Type B pancreatic cell (in vitro differentiated cells): ENCODE results near the gene MAOB. TPM values are rescaled to one million over a fixed set of nuclear protein-coding genes. Genes with fewer than 3 reads are reported as not detected.
A peak's percentile ranks its signal among the peaks of the same experiment; 100 is the strongest.

Experiments
- DNase-seq: peaks from one replicate; pipeline ENCODE4 v3.0.0; 2021; ENCODE audit warnings: mixed read lengths; ENCODE audit not compliant: unreplicated experiment; ENCODE audit errors: extremely low spot score
- H3K27ac Mint-ChIP-seq: 2 replicates; pipeline ENCODE4 v1.8.0; 2021; ENCODE audit warnings: mild to moderate bottlenecking, mixed read lengths
- H3K27me3 Mint-ChIP-seq: 2 replicates; pipeline ENCODE4 v1.8.0; 2021; ENCODE audit warnings: mixed read lengths
- H3K36me3 Mint-ChIP-seq: 2 replicates; pipeline ENCODE4 v1.8.0; 2021; ENCODE audit warnings: mixed read lengths
- H3K4me1 Mint-ChIP-seq: one replicate; pipeline ENCODE4 v1.8.0; 2021; ENCODE audit warnings: mixed read lengths; ENCODE audit not compliant: unreplicated experiment
- H3K4me3 Mint-ChIP-seq: 2 replicates; pipeline ENCODE4 v1.8.0; 2021; ENCODE audit warnings: mild to moderate bottlenecking, mixed read lengths
- H3K9me3 Mint-ChIP-seq: 2 replicates; pipeline ENCODE4 v1.8.0; 2021; ENCODE audit warnings: mixed read lengths
- total RNA-seq: library from RNA; stranded (reverse); gene quantifications from 2 replicates; pipeline ENCODE4 v1.2.1, GENCODE V29; 2021; ENCODE audit warnings: low replicate concordance
- TF ChIP-seq, protein P1 (sequence below): fragments of 200-600 bp; sonication (generic); conservative IDR thresholded peaks from 2 replicates; pipeline ENCODE4 v1.5.0; 2021; ENCODE audit warnings: antibody characterized with exemption, mild to moderate bottlenecking

MAOB gene
- total RNA-seq, 1 donor from 2014 or later = 20.8 TPM

GRCh38 chrX:43758044-43758443, 124.2 kb downstream of the MAOB start:
- Mint-ChIP-seq H3K4me3 (no peak overlapping the region), H3K27me3 (no peaks in the 10 kb centered on the region), H3K27ac (no peak overlapping the region), H3K9me3 (no peaks in the 10 kb centered on the region), H3K36me3 (no peaks in the 10 kb centered on the region), H3K4me1 (no peaks in the 10 kb centered on the region)
- no peak for DNase-seq
- TF ChIP-seq, protein P1, sequence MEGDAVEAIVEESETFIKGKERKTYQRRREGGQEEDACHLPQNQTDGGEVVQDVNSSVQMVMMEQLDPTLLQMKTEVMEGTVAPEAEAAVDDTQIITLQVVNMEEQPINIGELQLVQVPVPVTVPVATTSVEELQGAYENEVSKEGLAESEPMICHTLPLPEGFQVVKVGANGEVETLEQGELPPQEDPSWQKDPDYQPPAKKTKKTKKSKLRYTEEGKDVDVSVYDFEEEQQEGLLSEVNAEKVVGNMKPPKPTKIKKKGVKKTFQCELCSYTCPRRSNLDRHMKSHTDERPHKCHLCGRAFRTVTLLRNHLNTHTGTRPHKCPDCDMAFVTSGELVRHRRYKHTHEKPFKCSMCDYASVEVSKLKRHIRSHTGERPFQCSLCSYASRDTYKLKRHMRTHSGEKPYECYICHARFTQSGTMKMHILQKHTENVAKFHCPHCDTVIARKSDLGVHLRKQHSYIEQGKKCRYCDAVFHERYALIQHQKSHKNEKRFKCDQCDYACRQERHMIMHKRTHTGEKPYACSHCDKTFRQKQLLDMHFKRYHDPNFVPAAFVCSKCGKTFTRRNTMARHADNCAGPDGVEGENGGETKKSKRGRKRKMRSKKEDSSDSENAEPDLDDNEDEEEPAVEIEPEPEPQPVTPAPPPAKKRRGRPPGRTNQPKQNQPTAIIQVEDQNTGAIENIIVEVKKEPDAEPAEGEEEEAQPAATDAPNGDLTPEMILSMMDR = no peak

- no peak for DNase-seq
- TF ChIP-seq, protein P1 = no peak
- Mint-ChIP-seq H3K27me3 (no peaks in the 10 kb centered on the region), H3K4me3 (no peak overlapping the region), H3K9me3 (no peaks in the 10 kb centered on the region), H3K36me3 (no peaks in the 10 kb centered on the region), H3K27ac (no peak overlapping the region), H3K4me1 (no peaks in the 10 kb centered on the region)
These were observed 126.2 kb downstream of the MAOB start for GRCh38 chrX:43756076-43756475.

DNA sequence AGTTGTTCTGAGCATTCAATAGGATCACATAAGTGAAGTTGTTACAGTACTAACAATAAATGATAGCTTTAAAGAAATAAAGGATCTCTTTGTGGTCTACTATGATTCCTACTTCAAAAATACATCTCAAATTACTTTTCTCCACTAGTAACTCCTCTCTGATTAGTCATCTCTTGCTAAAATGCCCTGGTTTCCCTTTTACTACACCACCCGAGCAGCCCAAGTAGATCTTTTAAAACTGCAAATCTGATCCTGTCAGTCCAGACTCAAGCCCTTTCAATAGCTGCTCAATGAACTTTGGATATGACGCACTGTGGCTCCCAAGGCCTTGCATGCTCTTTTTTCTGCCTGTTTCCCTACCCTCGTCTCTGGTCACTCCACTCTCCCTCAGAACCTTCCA, 128.6 kb downstream of the MAOB start:
- Mint-ChIP-seq H3K4me1 (no peaks in the 10 kb centered on the region), H3K9me3 (no peaks in the 10 kb centered on the region), H3K4me3 (no peak overlapping the region), H3K27ac (no peak overlapping the region), H3K27me3 (no peaks in the 10 kb centered on the region), H3K36me3 (no peaks in the 10 kb centered on the region)
- TF ChIP-seq, protein P1 = no peak
- DNase-seq = no peak

GRCh38 chrX:43750248-43750676, 132.0 kb downstream of the MAOB start:
- TF ChIP-seq, protein P1 = peak; percentile 76
- H3K4me3 Mint-ChIP-seq = no peak overlapping the region
- no peak for DNase-seq
- H3K27ac Mint-ChIP-seq = no peak overlapping the region
- H3K9me3 Mint-ChIP-seq = no peaks in the 10 kb centered on the region
- no peaks in the 10 kb centered on the region for H3K36me3 Mint-ChIP-seq
- no peaks in the 10 kb centered on the region for H3K4me1 Mint-ChIP-seq
- no peaks in the 10 kb centered on the region for H3K27me3 Mint-ChIP-seq

- H3K9me3 Mint-ChIP-seq = no peaks in the 10 kb centered on the region
- no peak overlapping the region for H3K27ac Mint-ChIP-seq
- TF ChIP-seq, protein P1 = no peak
- H3K36me3 Mint-ChIP-seq = no peaks in the 10 kb centered on the region
- peaks cover 10% of the 10 kb centered on the region for H3K4me1 Mint-ChIP-seq
- no peak overlapping the region for H3K4me3 Mint-ChIP-seq
- DNase-seq = no peak
- no peaks in the 10 kb centered on the region for H3K27me3 Mint-ChIP-seq
These were observed 134.8 kb downstream of the MAOB start for GRCh38 chrX:43747476-43747875.
